ENCODE data around the gene MYO1A.
"Not testable (repeated sequence)": the region's sequence is repeated elsewhere in the genome, so short reads cannot be mapped to it uniquely, and the experiment has no call there.

Gene MYO1A

DNA sequence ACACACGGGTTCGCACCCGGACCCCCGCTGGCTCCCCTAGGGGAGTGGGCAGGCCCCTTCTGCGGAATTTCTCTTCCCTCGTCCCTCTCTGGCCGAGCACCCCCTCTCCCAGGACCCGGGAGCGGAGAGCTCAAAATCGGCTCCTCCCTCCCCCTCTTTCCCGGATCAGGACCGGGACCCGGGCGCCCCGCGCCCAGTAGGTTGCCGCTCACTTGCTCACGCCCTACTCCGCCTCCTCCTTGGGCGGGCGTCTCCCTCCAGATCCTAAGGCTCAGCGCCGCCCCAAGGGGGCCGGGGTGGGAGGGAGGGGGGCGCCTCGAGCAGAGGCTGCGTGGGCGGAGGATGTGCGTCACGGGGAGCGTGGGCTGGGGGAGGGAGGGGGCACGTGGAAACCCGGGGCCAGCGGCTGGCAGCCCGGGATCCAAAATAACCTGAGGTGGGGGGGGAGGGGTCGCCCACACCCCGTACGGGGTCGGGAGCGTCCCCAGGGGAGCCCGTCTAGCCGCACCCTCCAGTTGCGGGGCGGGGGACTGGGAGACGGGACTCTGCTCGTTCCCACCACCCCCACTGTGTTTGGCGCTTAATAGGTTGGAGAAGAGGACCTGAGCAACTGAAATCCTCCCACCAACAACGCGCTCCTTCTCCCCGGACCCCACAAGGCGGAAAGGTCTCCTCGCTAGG, 37.2 kb upstream of the MYO1A start:
- peak; percentile 97 for DNase-seq (ENCODE audit: low spot score)
- TF ChIP-seq, protein P1, sequence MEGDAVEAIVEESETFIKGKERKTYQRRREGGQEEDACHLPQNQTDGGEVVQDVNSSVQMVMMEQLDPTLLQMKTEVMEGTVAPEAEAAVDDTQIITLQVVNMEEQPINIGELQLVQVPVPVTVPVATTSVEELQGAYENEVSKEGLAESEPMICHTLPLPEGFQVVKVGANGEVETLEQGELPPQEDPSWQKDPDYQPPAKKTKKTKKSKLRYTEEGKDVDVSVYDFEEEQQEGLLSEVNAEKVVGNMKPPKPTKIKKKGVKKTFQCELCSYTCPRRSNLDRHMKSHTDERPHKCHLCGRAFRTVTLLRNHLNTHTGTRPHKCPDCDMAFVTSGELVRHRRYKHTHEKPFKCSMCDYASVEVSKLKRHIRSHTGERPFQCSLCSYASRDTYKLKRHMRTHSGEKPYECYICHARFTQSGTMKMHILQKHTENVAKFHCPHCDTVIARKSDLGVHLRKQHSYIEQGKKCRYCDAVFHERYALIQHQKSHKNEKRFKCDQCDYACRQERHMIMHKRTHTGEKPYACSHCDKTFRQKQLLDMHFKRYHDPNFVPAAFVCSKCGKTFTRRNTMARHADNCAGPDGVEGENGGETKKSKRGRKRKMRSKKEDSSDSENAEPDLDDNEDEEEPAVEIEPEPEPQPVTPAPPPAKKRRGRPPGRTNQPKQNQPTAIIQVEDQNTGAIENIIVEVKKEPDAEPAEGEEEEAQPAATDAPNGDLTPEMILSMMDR (IDR thresholded peaks at IDR 0.05): no peak
- Histone ChIP-seq H3K27ac (peak overlapping the region; percentile 98 to 99), H3K4me3 (peak overlapping the region; percentile 97)

DNA sequence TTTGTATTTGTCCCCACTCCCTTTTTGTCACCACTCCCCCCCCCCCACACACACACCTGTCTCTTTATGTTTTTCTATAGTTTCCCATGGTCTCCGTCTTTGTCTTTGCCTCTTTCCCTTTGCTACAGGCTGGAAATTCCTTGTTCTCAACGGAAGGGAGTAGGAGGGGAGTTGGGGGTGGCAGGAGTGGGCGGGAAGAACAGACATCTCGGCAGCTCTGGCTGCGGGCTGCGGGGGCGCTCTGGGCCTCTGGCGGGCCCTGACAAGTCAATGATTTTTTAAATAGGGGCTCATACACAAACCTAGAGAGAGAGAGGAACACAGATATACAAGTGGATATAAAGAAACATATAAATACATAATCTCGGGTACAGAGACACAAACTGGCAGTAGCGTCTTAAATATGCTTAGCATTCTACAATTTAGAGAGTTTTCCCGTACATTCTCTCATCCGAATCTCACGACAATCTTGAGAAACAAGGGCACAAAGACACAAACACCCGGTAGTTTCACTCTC, 36.6 kb upstream of the MYO1A start:
- Histone ChIP-seq H3K4me3 (peak overlapping the region; percentile 97), H3K27ac (peak overlapping the region; percentile 98 to 99)
- DNase-seq (ENCODE audit: low spot score): no peak
- TF ChIP-seq, protein P1 (IDR thresholded peaks at IDR 0.05): no peak

DNA sequence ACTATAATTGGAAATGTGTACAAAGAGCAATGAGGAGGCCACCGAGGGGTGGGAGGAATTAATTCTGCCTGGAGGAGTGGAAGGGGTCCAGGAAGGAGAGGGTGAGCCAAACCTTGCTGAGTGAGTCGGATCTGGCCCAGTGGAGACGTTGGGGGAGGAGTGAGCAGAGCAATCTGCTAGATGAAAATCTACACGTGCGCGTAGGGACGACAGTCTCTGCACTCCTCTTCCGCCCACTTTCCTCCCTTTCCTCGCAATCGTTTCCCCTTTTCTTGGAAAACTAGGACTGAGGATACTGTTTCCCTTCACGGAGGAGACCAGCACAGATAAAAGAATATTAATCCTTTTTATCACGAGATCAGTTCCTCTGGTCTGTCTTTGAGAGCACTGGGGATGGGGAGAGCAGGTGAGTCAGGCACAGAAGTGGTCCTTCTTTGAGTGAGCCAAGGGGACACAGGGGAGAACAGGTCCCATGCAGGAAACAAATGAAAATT, 36.1 kb upstream of the MYO1A start:
- DNase-seq (ENCODE audit: low spot score): no peak
- peak overlapping the region; percentile 97 for H3K4me3 ChIP-seq

DNA sequence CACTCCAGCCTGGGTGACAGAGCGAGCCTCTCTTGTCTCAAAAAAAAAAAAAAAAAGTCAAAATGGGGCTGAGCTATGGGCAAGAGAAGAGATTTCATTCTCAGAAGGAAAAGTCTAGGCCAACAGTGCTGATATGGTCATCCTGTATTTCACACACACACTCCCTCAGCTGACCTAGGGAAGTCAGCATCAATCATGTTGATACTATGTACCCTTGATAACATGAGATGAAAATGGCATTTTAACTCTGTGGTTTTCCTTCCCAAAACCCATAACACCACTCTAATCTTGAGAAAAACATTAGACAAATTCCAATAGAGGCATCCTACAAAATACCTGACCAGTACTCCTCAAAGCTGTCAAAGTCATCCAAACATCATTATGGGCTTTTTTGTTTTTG, 30.9 kb upstream of the MYO1A start:
- no peak for DNase-seq (ENCODE audit: low spot score)
- Histone ChIP-seq H3K27ac (no peak overlapping the region), H3K4me3 (no peak overlapping the region)
- TF ChIP-seq, protein P1 (IDR thresholded peaks at IDR 0.05): no peak

More for the DNA sequence above, 36.1 kb upstream of the MYO1A start:
- TF ChIP-seq, protein P1 (IDR thresholded peaks at IDR 0.05): no peak
- H3K27ac ChIP-seq: peak overlapping the region; percentile 98 to 99

DNA sequence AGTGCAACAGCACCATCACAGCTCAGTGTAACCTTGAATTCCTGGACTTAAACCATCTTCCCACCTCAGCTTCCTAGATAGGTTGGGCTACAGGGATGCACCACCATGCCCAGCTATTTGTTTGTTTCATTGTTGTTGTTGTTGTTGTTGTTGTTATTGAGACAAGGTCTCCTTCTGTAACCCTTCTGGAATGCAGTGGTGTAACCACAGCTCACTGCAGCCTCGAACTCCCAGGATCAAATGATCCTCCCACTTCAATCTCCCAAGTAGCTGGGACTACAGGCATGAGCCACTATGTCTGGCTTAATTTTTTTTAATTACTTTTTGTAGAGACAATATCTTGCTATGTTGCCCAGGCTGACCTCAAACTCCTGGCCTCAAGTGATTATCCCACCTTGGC, 29.9 kb upstream of the MYO1A start:
- TF ChIP-seq, protein P1 (IDR thresholded peaks at IDR 0.05): no peak
- Histone ChIP-seq H3K27ac (peak overlapping the region in 1 of 2 donors; percentile 75), H3K4me3 (no peak overlapping the region)
- no peak for DNase-seq (ENCODE audit: low spot score)

DNA sequence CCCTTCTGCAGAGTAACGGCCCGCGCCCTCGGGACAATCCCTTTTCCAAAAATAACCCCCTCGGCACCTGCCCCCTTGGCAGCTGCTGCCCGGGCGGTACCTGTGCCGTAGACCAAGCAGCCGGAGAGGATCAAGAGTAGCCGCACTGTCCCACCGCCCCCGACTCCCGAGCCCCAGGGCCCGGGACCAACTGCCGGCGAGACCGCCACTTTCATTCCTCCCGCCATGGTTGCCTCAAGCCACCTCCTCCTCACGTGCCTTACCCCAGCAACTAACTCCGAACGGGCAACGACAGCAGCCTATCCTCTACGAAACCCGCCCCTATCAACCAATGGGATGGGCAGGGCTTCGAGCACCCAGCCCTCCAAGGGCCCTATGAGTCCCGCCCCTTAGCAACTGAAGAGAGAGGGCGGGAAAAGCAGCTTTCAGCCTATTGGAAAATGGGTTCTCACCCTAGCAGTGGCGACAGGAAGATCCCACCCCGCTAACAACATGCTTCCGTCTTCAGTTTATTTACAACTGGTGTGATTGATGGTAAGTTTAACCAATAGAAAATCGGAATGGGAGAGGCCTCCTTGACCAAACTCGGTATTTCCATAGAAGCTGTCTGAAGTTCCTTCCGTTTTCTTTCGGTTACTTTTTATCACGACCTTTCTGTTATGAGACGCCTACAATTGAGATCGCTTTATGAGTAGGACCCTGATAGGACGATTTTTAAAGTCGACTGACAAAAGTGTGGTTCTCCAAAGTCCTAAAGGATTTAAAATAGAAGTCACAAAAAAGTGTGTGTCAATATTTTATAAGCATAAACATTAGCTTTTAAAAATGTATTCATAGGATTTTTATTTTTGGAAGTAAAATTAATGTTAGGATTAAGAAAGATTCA, 28.8 kb upstream of the MYO1A start, which contains the start of gene NEMP1:
Gene NEMP1 (minus strand): TSS at position 273 of the 886 bp plus-strand sequence. CDS start 46 bp downstream, at position 227.
- Histone ChIP-seq H3K27ac (peak within 1 kb of the TSS; percentile 75), H3K4me3 (peak within 1 kb of the TSS; percentile 80)
- DNase-seq (ENCODE audit: low spot score): peak; percentile 99
- TF ChIP-seq, protein P1 (IDR thresholded peaks at IDR 0.05): no peak

DNA sequence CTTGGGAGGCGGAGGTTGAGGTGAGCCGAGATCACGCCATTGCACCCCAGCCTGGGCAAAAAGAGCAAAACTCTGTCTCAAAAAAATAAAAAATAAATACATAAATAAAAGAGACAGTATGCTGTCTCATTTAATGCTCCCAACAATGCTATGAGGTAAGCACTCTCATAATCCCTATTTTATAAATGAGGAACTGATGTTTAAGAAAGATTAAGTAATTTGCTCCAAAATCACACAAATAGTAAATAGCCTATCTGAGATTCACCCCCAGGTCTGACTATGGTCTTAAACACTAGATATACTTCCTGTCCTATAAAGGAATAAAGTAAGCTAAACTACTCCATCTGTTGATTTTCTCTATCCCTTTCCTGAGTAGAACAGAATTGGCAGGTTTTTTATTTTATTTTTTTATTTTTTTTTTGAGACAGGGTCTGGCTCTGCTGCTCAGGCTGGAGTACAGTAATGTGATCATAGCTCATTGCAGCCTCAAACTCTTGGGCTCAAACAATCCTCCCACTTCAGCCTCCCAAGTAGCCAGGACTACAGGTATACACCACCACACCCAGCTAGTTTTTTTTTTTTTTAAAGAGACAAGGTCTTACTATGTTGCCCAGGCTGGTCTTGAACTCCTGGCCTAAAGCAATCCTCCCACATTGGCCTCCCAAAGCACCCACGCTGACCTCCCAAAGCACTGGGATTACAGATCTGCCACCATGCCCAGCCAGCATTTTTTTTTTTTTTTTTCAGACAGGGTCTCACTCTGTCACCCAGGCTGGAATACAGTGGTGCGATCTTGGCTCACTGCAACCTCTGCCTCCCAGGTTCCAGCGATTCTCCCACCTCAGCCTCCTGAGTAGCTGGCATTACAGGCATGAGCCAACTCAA, 23.9 kb upstream of the MYO1A start:
- not testable (repeated sequence) for DNase-seq (ENCODE audit: low spot score); H3K4me3 ChIP-seq
- H3K27ac ChIP-seq: peak overlapping the region; percentile 32 to 62
